Mammary epithelial cell (primary cell): ENCODE data around the gene RUNX1.

Experiments
- EZH2 ChIP-seq: IDR thresholded peaks from 2 replicates; pipeline ENCODE4 v1.6.1; 2012; ENCODE audit warnings: low read length, inconsistent platforms, borderline replicate concordance
- TF ChIP-seq, protein P1 (sequence below), 2 donors: IDR thresholded peaks in 1 of 2; conservative IDR thresholded peaks in 1 of 2; 2 replicates each; pipeline ENCODE4 v1.5.1; 2011 to 2012; ENCODE audit warnings: inconsistent platforms in 2 of 2, low read length in 2 of 2, mild to moderate bottlenecking in 2 of 2, control low read depth in 1 of 2, low read depth in 1 of 2; ENCODE audit not compliant: insufficient read depth in 1 of 2; ENCODE audit errors: extremely low read depth in 1 of 2

DNA sequence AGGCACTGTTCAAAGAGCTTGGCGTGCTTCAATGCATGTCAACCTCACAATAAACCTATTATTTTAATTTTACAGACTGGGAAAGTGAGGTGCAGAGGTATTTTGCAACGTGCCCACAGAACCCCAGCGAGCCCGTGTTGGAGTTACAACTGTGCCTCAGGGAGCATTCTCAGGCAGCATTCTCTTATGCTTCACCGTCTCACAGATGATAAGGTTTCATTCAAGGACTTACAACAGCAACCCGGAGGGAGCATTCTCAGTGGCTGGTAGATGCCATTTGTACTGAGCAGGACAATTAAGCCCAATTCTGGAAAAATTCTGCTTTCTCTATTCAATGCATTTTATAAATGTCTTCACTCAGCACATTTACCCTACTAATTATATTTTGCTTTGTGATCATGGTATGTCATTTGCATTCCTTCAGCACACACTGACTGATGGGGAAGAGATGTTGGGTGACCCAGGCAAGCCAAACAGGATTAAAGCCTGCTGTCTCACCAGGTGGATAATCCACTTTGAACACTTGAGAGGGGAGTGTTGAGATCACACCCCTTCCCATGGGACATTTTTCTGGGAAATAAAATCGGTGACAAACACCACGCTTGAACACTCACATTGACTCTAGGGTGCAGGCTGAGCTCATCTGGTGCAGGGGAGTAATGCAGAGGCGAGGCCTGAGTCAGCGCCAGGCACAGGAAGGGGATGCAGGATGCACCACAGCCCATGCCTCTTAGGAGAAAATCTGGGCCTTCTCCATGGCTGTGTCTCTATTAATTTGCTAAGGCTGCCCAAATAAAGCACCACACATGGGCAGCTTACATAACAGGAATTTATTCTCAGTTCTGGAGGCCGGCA lies 266.4 kb downstream of the RUNX1 start:
- no peak for TF ChIP-seq EZH2
- TF ChIP-seq, protein P1, sequence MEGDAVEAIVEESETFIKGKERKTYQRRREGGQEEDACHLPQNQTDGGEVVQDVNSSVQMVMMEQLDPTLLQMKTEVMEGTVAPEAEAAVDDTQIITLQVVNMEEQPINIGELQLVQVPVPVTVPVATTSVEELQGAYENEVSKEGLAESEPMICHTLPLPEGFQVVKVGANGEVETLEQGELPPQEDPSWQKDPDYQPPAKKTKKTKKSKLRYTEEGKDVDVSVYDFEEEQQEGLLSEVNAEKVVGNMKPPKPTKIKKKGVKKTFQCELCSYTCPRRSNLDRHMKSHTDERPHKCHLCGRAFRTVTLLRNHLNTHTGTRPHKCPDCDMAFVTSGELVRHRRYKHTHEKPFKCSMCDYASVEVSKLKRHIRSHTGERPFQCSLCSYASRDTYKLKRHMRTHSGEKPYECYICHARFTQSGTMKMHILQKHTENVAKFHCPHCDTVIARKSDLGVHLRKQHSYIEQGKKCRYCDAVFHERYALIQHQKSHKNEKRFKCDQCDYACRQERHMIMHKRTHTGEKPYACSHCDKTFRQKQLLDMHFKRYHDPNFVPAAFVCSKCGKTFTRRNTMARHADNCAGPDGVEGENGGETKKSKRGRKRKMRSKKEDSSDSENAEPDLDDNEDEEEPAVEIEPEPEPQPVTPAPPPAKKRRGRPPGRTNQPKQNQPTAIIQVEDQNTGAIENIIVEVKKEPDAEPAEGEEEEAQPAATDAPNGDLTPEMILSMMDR (conservative IDR thresholded peaks at IDR 0.05 in 1 of 2, IDR thresholded peaks at IDR 0.05 in 1 of 2; ENCODE audit: extremely low read depth in 1 of 2, insufficient read depth in 1 of 2, low read depth in 1 of 2, low read length in 2 of 2), result no peak
